GM18907 (cell line): ENCODE measurements around the gene YARS1.

Experiments used
- ATAC-seq: cut with Tn5 transposase; IDR thresholded peaks from one replicate; pipeline ENCODE4 v1.9.1; 2021; ENCODE audit warnings: mild to moderate bottlenecking, moderate library complexity; ENCODE audit not compliant: unreplicated experiment

The YARS1 gene

GRCh38 chr1:32766328-32766972 is 50.7 kb downstream of the YARS1 start:
- ATAC-seq = no peak

DNA sequence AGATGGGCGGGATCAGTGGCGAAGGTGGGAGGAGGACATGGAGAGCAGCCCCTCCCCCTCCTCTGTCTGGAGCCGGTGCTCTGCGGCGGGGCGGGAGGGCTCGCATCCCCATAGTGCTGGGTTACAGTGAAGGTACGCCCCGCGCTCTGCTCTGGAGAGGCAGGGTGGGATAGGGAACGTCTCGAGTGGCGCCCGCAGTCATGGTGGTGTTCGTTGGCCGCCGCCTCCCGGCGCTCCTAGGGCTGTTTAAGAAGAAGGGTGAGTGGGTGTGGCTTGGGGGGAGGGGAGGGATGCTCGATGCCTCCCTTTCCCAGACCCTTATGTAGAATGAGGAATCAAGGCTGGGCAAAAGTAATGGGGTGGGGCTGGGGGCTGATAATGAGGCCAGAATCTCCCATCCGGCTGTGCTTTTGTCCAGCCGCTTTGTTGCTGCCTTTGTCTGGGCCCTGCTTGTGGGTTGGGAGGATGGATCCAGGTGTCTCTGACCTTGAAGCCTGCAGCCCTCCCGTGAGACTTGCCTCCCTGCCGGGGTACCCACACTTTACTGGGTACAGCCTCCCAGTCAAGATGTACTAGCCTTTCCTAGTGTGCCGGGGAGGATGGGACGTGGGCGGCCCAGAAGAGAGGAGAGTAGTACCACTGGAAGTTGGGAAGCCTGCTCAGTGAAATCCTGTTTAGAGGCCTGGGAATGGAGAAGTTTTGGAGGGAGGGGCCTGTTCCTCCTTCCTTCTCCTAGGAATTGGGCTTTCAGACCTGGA is 51.4 kb downstream of the YARS1 start:
- no peak for ATAC-seq

DNA sequence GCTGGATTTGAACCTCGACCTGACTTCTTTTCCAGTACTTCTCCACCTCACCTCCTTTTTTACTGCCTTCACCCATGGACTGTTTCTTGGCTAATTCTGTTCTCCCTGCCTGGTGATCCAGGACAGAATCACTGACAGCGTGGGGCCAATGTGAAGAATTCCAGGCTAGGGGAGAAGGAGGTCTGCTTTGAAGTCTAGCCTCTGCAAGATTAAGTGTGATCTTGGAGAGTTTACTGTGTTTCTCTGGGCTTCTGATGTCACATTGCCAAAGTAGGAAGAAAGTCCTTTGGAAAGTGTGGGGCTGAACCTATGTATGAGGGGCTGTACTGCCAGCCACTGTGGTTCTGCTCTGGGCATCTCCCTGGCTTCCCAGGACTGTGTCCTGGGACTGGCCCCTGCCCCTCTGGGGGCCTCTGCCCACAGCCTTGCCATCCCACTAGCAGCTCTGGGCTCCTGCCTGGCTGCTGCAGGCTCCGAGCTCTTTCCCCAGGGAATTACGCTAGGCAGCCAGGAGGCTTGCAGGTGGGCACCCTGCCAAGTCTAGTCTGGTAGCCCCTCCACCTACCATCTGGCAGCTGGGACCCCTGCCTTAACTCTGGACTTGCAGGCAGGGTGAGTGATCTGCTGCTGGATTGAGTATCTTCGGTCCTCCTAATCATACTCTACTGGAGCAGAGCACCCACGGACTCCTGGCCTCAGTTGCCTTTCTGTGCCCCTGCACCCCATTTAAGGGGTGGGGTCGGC is 52.2 kb downstream of the YARS1 start:
- ATAC-seq = no peak

- no peak for ATAC-seq
Observed at GRCh38 chr1:32763221-32763620, 53.9 kb downstream of the YARS1 start.

DNA sequence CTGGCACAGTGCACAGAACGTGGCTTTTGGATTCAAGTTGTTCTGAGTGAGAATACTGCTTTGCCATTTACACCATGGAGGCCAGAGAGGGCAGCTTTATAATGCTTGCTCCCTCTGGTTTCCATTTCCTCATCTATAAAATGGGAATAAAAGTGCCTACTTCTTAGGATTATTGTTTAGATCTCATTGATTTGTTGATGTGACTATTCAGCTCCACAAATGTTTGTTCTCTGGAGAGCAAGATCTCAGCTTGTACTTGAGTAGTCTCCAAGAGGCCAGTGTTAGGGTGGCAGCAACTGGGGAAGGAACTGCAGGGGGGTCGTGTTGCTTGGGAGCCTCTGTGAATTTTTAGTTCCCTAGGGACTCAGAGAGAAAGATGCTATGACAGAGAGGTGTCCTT is 55.2 kb downstream of the YARS1 start:
- no peak for ATAC-seq

GRCh38 chr1:32761253-32761877 is 55.8 kb downstream of the YARS1 start:
- ATAC-seq = no peak

- ATAC-seq = no peak
Observed at GRCh38 chr1:32759997-32760623, 57.0 kb downstream of the YARS1 start.

DNA sequence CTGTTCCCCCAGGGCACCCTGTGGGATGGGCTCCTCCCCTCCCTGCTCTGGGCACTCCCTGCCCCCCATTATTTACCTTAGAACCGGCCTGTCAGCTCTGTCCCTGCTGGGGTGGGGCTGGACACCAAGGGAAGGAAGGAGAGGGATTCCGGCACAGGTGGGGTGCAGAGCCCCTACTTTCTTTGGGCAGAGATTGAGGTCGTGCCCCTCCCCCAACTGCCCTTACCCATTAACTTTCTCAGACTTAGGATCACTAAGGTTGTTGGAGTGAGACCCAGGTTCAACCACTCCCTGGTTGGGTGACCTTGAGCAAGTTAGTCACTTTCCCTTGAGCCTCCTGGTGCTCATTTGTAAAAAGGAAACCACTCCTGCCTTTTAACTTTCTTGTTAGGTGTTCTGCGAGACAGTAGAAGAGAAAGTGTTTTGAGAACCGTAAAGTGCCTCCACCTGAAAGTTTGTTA is 57.6 kb downstream of the YARS1 start:
- ATAC-seq = no peak

GRCh38 chr1:32758795-32759430 is 58.2 kb downstream of the YARS1 start:
- no peak for ATAC-seq

- no peak for ATAC-seq
Observed at GRCh38 chr1:32758177-32758794, 58.9 kb downstream of the YARS1 start.

GRCh38 chr1:32757213-32757895 is 59.8 kb downstream of the YARS1 start:
- ATAC-seq = no peak

DNA sequence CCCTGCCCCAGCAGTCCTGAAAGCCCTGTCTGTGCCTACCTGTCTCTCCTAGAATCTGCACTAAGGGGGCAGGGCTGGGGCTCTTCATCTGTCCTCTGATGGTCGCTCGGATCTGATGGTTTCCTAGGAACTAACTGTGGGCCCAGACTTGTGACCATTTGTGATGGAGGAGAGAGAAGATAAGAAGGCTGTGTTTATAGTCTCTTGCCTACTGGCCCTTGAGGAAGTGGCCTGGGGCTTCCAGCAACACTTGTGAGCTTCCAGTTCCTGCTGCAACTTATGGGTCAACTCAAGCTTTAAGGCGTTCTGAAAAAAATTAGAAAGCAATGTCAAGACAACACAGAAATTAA is 61.4 kb downstream of the YARS1 start:
- ATAC-seq = no peak

GRCh38 chr1:32755098-32755809 is 61.9 kb downstream of the YARS1 start:
- ATAC-seq = no peak

- ATAC-seq = no peak
Observed at GRCh38 chr1:32754317-32755097, 62.7 kb downstream of the YARS1 start.

GRCh38 chr1:32753532-32754316 is 63.4 kb downstream of the YARS1 start:
- peak; percentile 52 for ATAC-seq

DNA sequence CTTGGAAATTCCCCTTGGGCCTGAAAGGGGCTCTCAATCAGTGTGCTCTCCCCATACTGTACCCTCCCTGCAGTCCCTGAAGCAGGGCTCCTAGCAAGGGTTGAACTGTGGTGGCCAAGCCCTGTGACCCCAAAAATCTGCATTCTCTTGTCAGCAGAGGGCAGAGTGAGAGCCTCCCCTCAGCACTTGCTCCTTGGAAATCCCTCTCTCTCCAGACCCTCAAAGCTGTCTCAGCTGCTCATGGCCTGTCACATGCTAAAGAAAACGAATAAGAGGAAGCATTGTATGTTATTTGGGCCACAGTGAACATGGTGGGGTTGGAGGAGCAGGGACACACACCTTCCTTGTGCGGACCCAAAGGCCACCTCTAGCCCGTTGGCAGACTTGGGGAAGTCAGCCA is 67.4 kb downstream of the YARS1 start:
- no peak for ATAC-seq

DNA sequence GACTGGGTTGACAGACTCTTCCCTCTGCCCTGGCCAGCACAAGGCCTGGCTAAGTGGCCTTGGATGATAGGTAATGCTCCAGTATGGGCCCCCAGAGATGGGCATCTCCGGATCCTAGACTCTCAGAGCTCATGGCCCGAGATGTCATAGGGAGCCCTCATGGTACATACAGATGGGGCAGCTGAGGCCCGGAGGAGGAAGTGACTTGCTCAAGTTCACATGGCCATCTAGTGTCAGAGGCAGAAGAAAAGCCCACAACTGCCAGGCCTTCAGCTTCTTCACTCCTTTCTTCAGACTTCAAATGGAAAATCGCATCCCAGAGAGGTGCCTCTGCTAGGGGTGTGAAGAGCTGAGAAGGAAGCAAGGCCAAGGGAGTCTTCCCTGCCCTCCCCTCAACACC is 67.8 kb downstream of the YARS1 start:
- ATAC-seq = no peak
